SH-SY5Y (cell line): ENCODE measurements around the gene IRAK3.

ENCODE experiments used
- GATA2 ChIP-seq: IDR thresholded peaks from 2 replicates; pipeline ENCODE4 v1.6.1; 2011; ENCODE audit warnings: mild to moderate bottlenecking, low read depth, low read length
- GATA3 ChIP-seq: IDR thresholded peaks from 2 replicates; pipeline ENCODE4 v1.6.1; 2011; ENCODE audit warnings: low read depth, mild to moderate bottlenecking, low read length, moderate library complexity

IRAK3 gene

DNA sequence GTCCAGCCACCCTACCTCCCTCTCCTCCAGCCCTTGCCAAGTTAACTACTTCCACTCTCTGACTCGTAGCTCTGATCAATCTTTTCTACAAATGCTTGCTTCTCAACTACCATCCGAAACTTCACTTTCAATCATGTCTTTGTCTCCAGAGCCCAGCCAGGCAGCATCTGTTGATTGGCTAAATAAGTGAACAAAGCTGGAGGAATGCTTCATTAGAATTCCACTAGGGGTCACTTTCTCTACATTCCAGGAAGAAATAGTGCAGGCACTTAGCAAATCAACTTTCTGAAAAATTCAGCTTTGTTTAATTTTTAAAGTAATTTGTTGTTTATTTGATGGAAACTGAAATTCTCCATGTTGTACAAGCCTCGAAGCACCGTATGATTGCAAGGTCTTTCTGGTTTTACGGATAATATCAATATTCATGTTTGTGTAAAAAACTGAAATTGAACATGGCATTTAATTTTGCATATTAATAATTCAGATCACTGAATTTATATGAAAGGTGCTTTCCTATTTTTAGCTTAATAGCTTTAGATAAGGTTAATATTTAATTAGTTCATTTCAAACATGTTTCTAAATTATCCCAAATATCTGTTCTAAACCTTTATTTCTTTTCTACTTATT lies 80.9 kb downstream of the IRAK3 start:
- TF ChIP-seq GATA3 (no peak), GATA2 (no peak)

DNA sequence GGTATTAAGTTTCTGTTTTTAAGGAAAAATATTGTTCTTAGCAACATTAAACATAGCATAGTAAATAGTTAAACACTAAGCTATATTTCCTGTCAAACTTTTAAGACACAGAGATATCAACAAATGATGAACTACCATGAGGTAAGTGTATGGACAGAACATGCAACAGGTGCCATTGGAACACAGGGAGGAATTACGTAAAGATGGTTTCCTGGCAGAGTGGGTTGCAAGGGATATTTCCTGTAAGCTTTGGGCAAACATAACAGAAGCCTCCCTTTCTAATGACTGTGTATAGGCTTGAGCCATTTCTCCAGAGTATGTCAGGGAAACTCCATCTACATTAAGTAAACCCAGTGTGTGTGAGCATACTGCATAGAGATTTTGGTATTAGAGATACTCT lies 81.6 kb downstream of the IRAK3 start:
- no peak for TF ChIP-seq GATA3
- TF ChIP-seq GATA2, result no peak

DNA sequence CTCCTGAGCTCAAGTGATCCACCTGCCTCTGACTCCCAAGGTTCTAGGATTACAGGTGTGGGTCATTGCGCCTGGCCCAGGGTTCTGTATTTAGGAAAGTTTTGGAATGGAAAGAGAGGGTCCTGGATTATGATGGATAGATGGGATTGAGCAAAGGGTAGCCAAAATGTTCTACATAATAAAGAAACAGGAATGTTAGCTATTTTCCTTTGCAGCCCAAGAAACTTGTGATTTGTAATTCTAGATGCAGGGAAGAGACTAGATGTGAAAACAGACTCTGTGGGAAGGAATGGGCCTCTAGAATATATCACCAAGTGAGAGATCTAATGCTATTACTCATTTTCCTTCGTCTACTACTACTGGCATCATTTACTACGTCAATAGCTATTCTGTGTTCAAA lies 83.6 kb downstream of the IRAK3 start:
- TF ChIP-seq GATA2 (no peak), GATA3 (no peak)

DNA sequence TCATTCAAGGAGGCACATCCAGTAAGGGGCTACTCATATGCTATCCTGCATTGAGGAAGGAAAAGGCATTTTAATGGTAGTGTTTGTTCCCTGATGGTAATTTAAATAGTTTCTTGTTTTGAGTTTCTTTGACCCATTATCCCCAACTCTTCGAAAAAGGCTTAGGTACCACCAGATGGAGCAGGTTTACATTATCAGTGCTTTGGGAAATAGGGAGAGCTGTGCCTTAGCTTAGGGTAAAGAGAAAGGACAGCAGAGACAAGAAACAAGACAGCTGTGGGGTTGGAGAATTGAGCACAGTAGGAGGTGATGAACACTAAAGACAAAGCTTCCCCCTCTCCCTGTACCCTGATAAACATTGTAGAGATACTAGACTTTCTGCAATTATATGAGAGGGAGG lies 84.1 kb downstream of the IRAK3 start:
- TF ChIP-seq GATA2, result no peak
- TF ChIP-seq GATA3, result no peak

DNA sequence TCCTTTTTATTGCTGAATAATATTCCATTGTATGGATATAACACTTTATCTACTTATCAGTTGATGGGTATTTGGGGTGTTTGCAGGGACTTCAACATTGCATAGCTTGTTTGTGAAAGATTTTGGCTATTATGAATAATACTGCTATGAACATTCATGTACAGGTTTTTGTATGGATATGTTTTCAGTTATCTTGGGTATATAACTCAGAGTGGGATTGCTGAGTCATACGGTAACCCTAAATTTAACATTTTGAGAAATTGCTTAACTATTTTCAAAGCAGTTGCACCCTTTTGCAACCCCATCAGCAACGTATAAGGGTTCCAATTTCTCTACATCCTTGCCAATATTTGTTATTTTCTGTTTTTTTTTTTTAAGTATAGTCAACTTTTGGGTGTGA lies 86.0 kb downstream of the IRAK3 start:
- TF ChIP-seq GATA2, result no peak
- TF ChIP-seq GATA3, result no peak

DNA sequence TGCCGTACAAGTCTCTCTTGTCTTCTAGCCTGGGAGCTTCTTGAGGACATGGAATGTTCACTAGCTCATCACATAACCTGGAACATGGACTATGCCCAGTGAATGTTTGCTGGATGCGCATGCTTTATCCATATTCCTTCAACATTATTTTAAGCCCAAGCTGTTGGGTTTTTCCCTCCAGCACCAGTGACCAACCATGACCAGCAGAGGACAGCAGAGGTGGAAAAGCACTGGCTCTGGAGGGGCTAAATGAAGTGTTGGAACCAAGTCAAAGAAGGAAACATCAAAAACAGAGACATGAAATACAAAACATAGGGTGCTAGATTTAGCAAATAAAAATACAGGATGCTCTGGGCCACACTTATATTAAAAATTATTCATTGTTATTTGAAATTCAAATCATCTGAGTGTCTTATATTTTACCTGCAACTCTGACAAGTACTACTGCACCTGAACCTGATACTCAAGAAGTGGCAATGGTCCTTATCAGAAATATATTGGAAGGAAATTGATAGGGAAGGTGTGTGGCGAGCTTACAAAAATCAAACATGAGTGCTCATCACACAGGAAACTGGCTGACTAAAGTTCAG lies 90.2 kb downstream of the IRAK3 start:
- TF ChIP-seq GATA3 (no peak), GATA2 (no peak)

DNA sequence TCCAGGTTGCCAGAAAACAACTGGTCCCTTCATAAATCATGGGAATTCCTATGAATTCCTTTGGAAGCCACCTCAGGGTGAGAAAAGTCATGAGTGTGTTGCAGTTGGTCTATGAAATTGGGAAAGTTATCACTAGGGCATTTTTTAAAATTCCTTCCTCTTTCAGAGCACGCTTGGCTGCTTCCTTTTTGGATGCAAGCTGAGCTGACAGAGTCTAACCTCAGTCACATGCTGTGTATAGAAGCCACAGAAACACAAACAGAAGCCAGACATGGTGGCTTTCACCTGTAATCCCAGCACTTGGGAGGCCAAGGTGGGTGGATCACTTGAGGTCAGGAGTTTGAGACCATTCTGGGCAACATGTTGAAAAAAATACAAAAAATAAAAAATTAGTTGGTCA lies 91.5 kb downstream of the IRAK3 start:
- TF ChIP-seq GATA3 (no peak), GATA2 (no peak)

DNA sequence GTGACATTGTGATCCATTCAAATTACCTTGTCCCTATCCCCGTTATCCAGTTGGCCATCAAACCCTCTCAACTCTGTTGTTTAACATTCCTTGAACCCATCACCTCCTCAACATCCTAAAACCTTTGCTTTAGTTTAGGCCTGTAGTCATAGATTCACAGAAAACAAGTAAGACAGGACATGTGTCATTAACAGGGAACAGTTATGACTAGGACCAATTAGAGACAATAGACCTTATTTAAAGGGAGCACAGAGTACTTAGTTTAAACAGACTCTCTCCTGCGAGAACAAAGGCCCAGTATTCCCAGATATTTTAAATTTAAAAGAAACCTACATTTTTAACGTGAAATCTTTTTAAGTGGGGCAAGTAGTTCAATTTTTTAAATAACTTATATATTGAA lies 93.2 kb downstream of the IRAK3 start:
- TF ChIP-seq GATA2 (no peak), GATA3 (no peak)

DNA sequence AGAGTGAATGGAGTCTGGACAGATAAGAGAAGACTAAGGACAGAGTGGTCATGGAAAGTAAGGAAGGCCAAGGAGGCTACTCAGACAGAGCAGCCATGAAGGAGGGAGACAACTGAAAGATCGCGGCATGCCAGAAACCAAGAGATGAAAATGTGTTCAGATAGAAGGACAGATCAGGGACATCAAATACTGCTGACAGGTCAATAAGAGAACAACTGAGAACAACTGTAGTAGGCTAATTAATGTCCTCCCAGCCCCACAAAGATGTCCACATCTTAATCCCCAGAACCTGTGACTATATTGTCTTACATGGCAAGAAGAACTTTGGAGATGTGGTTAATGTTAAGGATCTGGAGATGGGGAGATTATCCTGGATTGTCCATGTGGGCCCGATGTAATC lies 98.3 kb downstream of the IRAK3 start:
- TF ChIP-seq GATA2, result no peak
- TF ChIP-seq GATA3, result no peak

DNA sequence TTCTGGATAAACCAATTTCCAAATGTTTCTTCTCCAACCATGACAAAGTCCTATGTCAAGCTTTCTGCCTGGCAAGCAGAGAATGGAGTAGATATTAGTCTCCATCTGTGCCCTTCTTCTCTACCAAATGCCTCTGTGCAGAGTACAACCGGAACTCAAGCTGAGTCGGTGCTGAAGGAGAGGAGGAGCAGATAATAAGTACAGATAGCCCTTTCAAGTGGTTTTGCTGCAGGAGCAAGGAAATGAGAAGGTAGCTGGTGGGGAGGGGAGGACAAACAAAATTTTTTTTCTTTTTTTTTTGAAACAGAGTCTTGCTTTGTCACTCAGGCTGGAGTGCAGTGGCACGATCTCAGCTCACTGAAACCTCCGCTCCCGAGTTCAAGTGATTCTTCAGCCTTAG lies 99.1 kb downstream of the IRAK3 start:
- TF ChIP-seq GATA3, result no peak
- TF ChIP-seq GATA2, result no peak

DNA sequence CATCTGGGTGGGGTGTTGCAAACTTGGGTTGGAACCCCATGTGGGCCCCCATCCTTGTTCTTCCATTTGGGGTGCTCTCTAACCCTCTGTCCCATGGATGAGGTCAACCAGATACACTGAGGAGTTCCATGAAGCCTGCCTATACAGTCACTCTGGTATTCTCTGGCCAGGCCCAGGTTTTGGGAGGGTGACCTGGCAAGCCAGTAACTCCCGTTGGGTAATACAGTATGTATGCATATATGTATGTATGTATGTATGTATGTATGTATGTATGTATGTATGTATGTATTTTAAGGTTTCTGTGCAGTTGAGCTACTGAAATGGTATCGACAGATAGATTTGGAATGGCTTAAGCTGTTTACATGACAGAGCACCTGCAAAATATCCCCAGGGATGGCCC lies 100.5 kb downstream of the IRAK3 start:
- TF ChIP-seq GATA3 (no peak), GATA2 (no peak)

DNA sequence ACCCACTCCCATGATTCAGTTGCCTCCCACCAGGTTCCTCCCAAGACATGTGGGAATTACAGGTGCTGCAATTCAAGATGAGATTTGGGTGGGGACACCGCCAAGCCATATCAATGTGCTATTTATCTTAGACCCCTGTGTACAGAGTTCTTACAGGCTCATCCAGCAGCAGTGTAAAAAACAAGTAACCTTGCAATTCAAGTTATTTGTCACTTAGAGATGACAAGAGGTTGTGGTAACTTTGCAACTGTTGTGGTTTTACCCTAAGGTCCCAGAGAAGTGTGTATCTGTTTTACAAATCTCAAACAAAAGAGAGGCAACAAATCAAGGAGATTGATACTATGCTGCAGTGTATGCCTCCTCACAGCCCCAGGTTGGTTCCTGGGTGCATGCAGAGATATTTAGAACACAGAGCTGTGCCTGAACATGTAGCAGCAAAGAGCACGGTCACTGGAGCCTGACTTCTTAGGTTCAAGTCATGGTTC lies 101.7 kb downstream of the IRAK3 start:
- TF ChIP-seq GATA2 (no peak), GATA3 (no peak)

DNA sequence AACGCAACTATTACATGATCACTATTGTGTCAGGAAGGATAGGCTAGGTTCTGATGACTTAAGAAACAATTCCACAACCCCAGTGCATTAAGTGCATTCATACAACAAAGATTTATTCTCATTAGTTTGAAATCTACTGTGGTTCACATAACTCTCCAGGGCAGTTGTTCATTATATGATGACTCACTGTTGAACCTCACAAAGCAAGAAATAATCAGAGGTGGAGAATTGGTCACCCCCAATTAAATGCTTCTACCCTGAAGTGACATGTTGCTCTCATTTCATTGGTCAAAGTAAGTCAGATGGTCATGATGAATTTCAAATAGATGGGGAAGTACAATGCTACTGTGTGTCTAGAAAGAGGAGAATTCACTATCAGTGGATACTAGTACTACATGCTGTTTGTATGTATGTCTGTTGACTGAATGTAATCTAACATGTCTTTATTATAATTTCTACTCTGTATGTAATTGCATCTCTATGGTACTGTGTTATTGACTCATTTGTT lies 107.2 kb downstream of the IRAK3 start:
- no peak for TF ChIP-seq GATA3
- no peak for TF ChIP-seq GATA2

DNA sequence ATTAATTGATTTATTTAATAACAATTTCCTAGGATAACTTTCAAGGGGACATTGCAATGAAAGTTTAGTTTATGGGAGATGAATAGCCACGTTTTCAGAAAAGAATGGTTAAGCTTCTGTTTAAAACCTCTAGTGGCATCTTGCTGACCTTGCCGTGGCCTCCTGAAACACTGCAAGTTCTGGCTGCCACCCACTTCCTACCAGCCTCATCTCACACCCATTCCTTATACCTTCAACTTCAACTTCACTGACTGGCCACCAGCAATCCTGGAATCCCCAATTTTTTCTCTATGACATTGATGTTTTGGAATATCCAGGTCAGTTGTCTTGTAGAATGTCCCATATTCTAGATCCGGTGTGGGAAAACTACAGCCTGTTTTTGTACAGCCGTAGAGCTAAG lies 108.1 kb downstream of the IRAK3 start:
- TF ChIP-seq GATA3 (no peak), GATA2 (no peak)

DNA sequence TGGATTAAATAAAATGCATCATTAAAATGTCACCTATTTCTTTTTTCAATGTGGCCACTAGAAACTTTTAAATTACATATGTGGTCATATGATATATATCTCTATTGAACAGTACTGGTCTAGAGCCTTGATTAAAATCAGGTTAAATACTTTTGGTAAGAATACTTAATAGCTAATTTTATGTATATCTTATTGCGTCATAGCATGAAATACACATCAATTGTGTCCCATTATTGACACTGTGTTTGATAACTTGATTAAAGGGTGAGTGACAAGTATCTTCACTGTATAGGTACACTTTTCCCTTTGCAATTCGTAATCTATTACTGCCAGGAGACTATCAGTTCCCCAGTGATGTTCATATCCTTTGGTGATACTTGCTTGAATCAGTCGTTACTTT lies 108.9 kb downstream of the IRAK3 start:
- no peak for TF ChIP-seq GATA3
- TF ChIP-seq GATA2, result no peak
